K562 (cell line): ENCODE data around the gene GALNS. TPM values are rescaled to one million over a fixed set of nuclear protein-coding genes. Genes with fewer than 3 reads are reported as not detected.

Source experiments
- ATAC-seq: fragments of 200-7000 bp; cut with Tn5 transposase; 3 replicates; pipeline ENCODE4 v1.9.1; 2020; ENCODE audit warnings: moderate library complexity
- BruUV-seq: library from RNA; stranded (reverse); fragments of 400-500 nt; replicated peaks from 2 replicates; lab custom pipeline; 2021; lab: Mats Ljungman, UMichigan
- CTCF ChIA-PET: fragments of 300-600 bp; formaldehyde crosslinking; extraction: SDS; loops from one replicate; lab custom pipeline; 2021; ENCODE audit warnings: low intra/inter-chr PET ratio; lab: Yijun Ruan, JAX
- POLR2A ChIA-PET: fragments of 300-600, 350-650 bp; sonication (Branson Sonifier 250); formaldehyde crosslinking; extraction: SDS; loops from one replicate; lab custom pipeline; 2021; ENCODE audit warnings: antibody characterized with exemption, inconsistent platforms; lab: Yijun Ruan, JAX
- DNase-seq, 4 experiments: peaks; one replicate each; pipeline versions ENCODE4 v3.0.0 to v3.0.0-alpha.2; 2011 to 2018; ENCODE audit warnings: low spot score in 3 of 4, mixed read lengths in 3 of 4; ENCODE audit errors: extremely low read depth in 1 of 4
- FAIRE-seq: peaks from 2 replicates; lab custom pipeline; 2011; peaks lifted over from hg19 to GRCh38; lab: Jason Lieb, UNC
- H2AFZ ChIP-seq: 2 replicates; pipeline ENCODE4 v1.6.0; 2011; ENCODE audit warnings: low read depth, low read length, control low read depth, inconsistent platforms
- H3K27ac ChIP-seq: fragments of 200-600 bp; 3 replicates; pipeline ENCODE4 v1.8.0; 2011; ENCODE audit warnings: low read depth, mild to moderate bottlenecking, control low read depth, inconsistent platforms, low read length, moderate library complexity, mixed read lengths; ENCODE audit errors: extremely low read depth
- H3K27me3 ChIP-seq, 2 experiments: fragments of 300-600 bp in 1 of 2; 2 replicates in 1 of 2; 3 replicates in 1 of 2; pipeline versions ENCODE4 v1.6.0 to v1.8.0; 2011; ENCODE audit warnings: inconsistent platforms in 2 of 2, low read length in 2 of 2, mild to moderate bottlenecking in 1 of 2, mixed read lengths in 1 of 2, moderate library complexity in 1 of 2; ENCODE audit not compliant: control insufficient read depth in 2 of 2, insufficient read depth in 2 of 2
- H3K36me3 ChIP-seq: fragments of 300-600 bp; 3 replicates; pipeline ENCODE4 v1.8.0; 2011; ENCODE audit warnings: mild to moderate bottlenecking, low read length, inconsistent platforms; ENCODE audit not compliant: control insufficient read depth, insufficient read depth
- H3K4me1 ChIP-seq, 2 experiments: fragments of 200-600 bp in 1 of 2; replicated peaks in 1 of 2; 2 replicates in 1 of 2; 3 replicates in 1 of 2; pipeline versions ENCODE4 v1.5.1 to v1.8.0; 2011; ENCODE audit warnings: inconsistent platforms in 2 of 2, low read length in 2 of 2, mild to moderate bottlenecking in 1 of 2, mixed read lengths in 1 of 2, moderate library complexity in 1 of 2; ENCODE audit not compliant: control insufficient read depth in 2 of 2, insufficient read depth in 2 of 2
- H3K4me2 ChIP-seq: 2 replicates; pipeline ENCODE4 v1.6.1; 2011; ENCODE audit warnings: low read length, control low read depth, inconsistent platforms, mixed read lengths; ENCODE audit not compliant: insufficient read depth
- H3K4me3 ChIP-seq: fragments of 200-600 bp; sonication (generic), shearing (Covaris generic); 2 replicates; pipeline ENCODE4 v1.5.1; 2016; ENCODE audit warnings: control low read depth, inconsistent platforms
- H3K79me2 ChIP-seq: fragments of 200-600 bp; 3 replicates; pipeline ENCODE4 v1.8.0; 2011; ENCODE audit warnings: low read length, inconsistent platforms; ENCODE audit not compliant: control insufficient read depth, insufficient read depth
- H3K9ac ChIP-seq, 2 experiments: 2 replicates each; pipeline versions ENCODE4 v1.6.0 to v1.6.1; 2011; ENCODE audit warnings: low read depth in 2 of 2, low read length in 2 of 2, control low read depth in 1 of 2, inconsistent platforms in 1 of 2, mild to moderate bottlenecking in 1 of 2, mixed read lengths in 1 of 2; ENCODE audit not compliant: insufficient read depth in 1 of 2
- H3K9me1 ChIP-seq: one replicate; pipeline ENCODE4 v1.6.0; 2011; ENCODE audit warnings: inconsistent platforms, mild to moderate bottlenecking, low read length, moderate library complexity; ENCODE audit not compliant: control insufficient read depth, insufficient read depth
- H3K9me3 ChIP-seq: replicated peaks from 2 replicates; pipeline ENCODE4 v1.5.1; 2011; ENCODE audit warnings: low read depth, low read length, inconsistent platforms; ENCODE audit not compliant: control insufficient read depth, insufficient read depth
- H4K20me1 ChIP-seq: replicated peaks from 2 replicates; pipeline ENCODE4 v1.6.1; 2011; ENCODE audit warnings: low read length, inconsistent platforms, mixed read lengths; ENCODE audit not compliant: control insufficient read depth, insufficient read depth
- FUS ChIP-seq: fragments of 200-400 bp; formaldehyde crosslinking; optimal IDR thresholded peaks from 2 replicates; pipeline ENCODE3; 2017; ENCODE audit warnings: low read depth, low read length
- NFXL1 ChIP-seq: fragments of 450-650 bp; formaldehyde crosslinking; IDR thresholded peaks from 2 replicates; pipeline ENCODE4 v1.4.0; 2021; ENCODE audit warnings: mild to moderate bottlenecking
- RBM22 ChIP-seq: fragments of 200-400 bp; formaldehyde crosslinking; IDR thresholded peaks from 2 replicates; pipeline ENCODE4 v1.6.1; 2018; ENCODE audit warnings: low read length, low read depth; ENCODE audit not compliant: poor library complexity, severe bottlenecking
- SRSF3 ChIP-seq: fragments of 200-400 bp; formaldehyde crosslinking; IDR thresholded peaks from 2 replicates; pipeline ENCODE4 v1.6.1; 2016; ENCODE audit warnings: mild to moderate bottlenecking, low read length, moderate library complexity; ENCODE audit not compliant: insufficient read depth
- ZZZ3 ChIP-seq: fragments of 450-650 bp; IDR thresholded peaks from 2 replicates; pipeline ENCODE4 v1.6.1; 2016; ENCODE audit warnings: antibody characterized with exemption, mild to moderate bottlenecking, moderate library complexity
- whole genome bisulfite sequencing: fragments of 100-300 bp; shearing (Covaris generic); methylation state at CpG from one replicate; pipeline ENCODE4 v1.1.6; 2016; ENCODE audit warnings: low coverage, mixed read lengths; ENCODE audit not compliant: insufficient coverage; ENCODE audit errors: missing lambda C conversion rate; 5-methylcytosine and 5-hydroxymethylcytosine counted together
- in situ Hi-C: fragments of 300-500 bp; cut with MboI; formaldehyde crosslinking; loops from 4 replicates; pipeline ENCODE4 v1.15.0; 2018; ENCODE audit warnings: inconsistent platforms, mixed read lengths
- intact Hi-C: fragments of 100-400 bp; cut with micrococcal nuclease; formaldehyde crosslinking; loops from 2 replicates; pipeline ENCODE4 v1.14.2; 2022
- polyA plus RNA-seq, 8 experiments: library from polyadenylated mRNA; depleted of rRNA in 4 of 8; stranded (reverse) in 5 of 8; unstranded in 3 of 8; fragments of >200 nt; fragmentation: Nextera tagmentation in 2 of 8; fragmentation: Illumina TruSeq in 1 of 8; extraction: Ambion mirVana in 2 of 8; extraction: Trizol in 1 of 8; gene quantifications; 2 replicates each; pipeline versions ENCODE4 v1.2.1 to v1.2.3, GENCODE V29; 2011 to 2014; ENCODE audit warnings: inconsistent platforms in 1 of 8, missing spikeins in 1 of 8
- total RNA-seq, 7 experiments: library from RNA; depleted of rRNA in 6 of 7; stranded (reverse); fragments of >200 nt in 6 of 7; fragmentation: Illumina TruSeq in 2 of 7; extraction: Trizol in 2 of 7; gene quantifications; 2 replicates each; pipeline versions ENCODE4 v1.2.1 to v1.2.3, GENCODE V29; 2011 to 2021; ENCODE audit warnings: low replicate concordance in 1 of 7

GALNS gene
- total and polyA plus RNA-seq, 9 of the 15 experiments (the other 6 are each of a cell fraction or from before 2014, with no cell fraction given) = 0.38 to 13.2 (median 4.3) TPM

GRCh38 chr16:88875703-88876234 lies 19.0 kb upstream of the GALNS start:
- Histone ChIP-seq H3K9me1 (peaks cover 9% of the 10 kb centered on the region), H3K9me3 (no peaks in the 10 kb centered on the region), H3K4me1 (peaks cover 13 to 65% of the 10 kb centered on the region in 2 experiments; a peak in 4 of 5 replicates), H3K9ac (no peak overlapping the region), H3K4me2 (no peak overlapping the region), H3K79me2 (no peaks in the 10 kb centered on the region), H3K27ac (no peak overlapping the region), H3K4me3 (no peak overlapping the region), H3K36me3 (peaks cover 69% of the 10 kb centered on the region; the same call in 2 of the 3 replicates), H3K27me3 (no peaks in the 10 kb centered on the region), H4K20me1 (peaks cover 12% of the 10 kb centered on the region; the same call in 1 of the 2 replicates), H2AFZ (no peak overlapping the region)
- FAIRE-seq = peak; percentile 35
- TSS peak; percentile 50 for BruUV-seq
- in situ Hi-C loops = no loop called here
- intact Hi-C loops = no loop called here
- no peak for DNase-seq
- ATAC-seq = no peak
- CTCF ChIA-PET = no interaction called here
- no peak for TF ChIP-seq FUS
- peak; percentile 91 for TF ChIP-seq RBM22
- TF ChIP-seq SRSF3 = no peak
- TF ChIP-seq NFXL1 (CRISPR knock-in tag) = no peak
- no peak for TF ChIP-seq ZZZ3
- POLR2A ChIA-PET = interaction anchor here (0.7 to 0.8 kb wide), 2 partner anchors 9 to 18 kb away, joined by 3 read pairs; no protein-coding TSS in a partner anchor
- WGBS = over 99% methylated on average over 21 of the region's 22 CpGs
